ENCODE results near the gene NEGR1.

Gene NEGR1

GRCh38 chr1:71785000-71785399 lies 497.3 kb downstream of the NEGR1 start:
- H3K27ac ChIP-seq: no peak overlapping the region
- H3K27me3 ChIP-seq (ENCODE audit: insufficient read depth, low read depth, severe bottlenecking): no peaks in the 10 kb centered on the region
- H3K4me3 ChIP-seq (ENCODE audit: low read depth, low read length): no peak overlapping the region
- no peak for TF ChIP-seq CTCF (IDR thresholded peaks at IDR 0.05; ENCODE audit: low read depth, low read length)
- no peaks in the 10 kb centered on the region for H3K36me3 ChIP-seq
- no peaks in the 10 kb centered on the region for H3K9me3 ChIP-seq (ENCODE audit: severe bottlenecking)
- no peak for DNase-seq

- Histone ChIP-seq H3K36me3 (no peaks in the 10 kb centered on the region), H3K9me3 (ENCODE audit: severe bottlenecking) (no peaks in the 10 kb centered on the region), H3K4me3 (ENCODE audit: low read depth, low read length) (no peak overlapping the region), H3K27me3 (ENCODE audit: insufficient read depth, low read depth, severe bottlenecking) (no peaks in the 10 kb centered on the region), H3K27ac (no peak overlapping the region)
- TF ChIP-seq CTCF (IDR thresholded peaks at IDR 0.05; ENCODE audit: low read depth, low read length): no peak
- no peak for DNase-seq
These were observed 498.1 kb downstream of the NEGR1 start for GRCh38 chr1:71784241-71784640.

GRCh38 chr1:71783071-71783470 lies 499.3 kb downstream of the NEGR1 start:
- no peaks in the 10 kb centered on the region for H3K9me3 ChIP-seq (ENCODE audit: severe bottlenecking)
- H3K27ac ChIP-seq: no peak overlapping the region
- H3K36me3 ChIP-seq: no peaks in the 10 kb centered on the region
- no peak for DNase-seq
- H3K27me3 ChIP-seq (ENCODE audit: insufficient read depth, low read depth, severe bottlenecking): no peaks in the 10 kb centered on the region
- H3K4me3 ChIP-seq (ENCODE audit: low read depth, low read length): no peak overlapping the region
- TF ChIP-seq CTCF (IDR thresholded peaks at IDR 0.05; ENCODE audit: low read depth, low read length): no peak

- no peak for TF ChIP-seq CTCF (IDR thresholded peaks at IDR 0.05; ENCODE audit: low read depth, low read length)
- no peaks in the 10 kb centered on the region for H3K36me3 ChIP-seq
- no peak for DNase-seq
- no peak overlapping the region for H3K4me3 ChIP-seq (ENCODE audit: low read depth, low read length)
- no peak overlapping the region for H3K27ac ChIP-seq
- H3K27me3 ChIP-seq (ENCODE audit: insufficient read depth, low read depth, severe bottlenecking): no peaks in the 10 kb centered on the region
- no peaks in the 10 kb centered on the region for H3K9me3 ChIP-seq (ENCODE audit: severe bottlenecking)
These were observed 500.9 kb downstream of the NEGR1 start for GRCh38 chr1:71781450-71781849.

- Histone ChIP-seq H3K4me3 (ENCODE audit: low read depth, low read length) (no peak overlapping the region), H3K36me3 (no peaks in the 10 kb centered on the region), H3K27me3 (ENCODE audit: insufficient read depth, low read depth, severe bottlenecking) (no peaks in the 10 kb centered on the region), H3K9me3 (ENCODE audit: severe bottlenecking) (no peaks in the 10 kb centered on the region), H3K27ac (no peak overlapping the region)
- DNase-seq: no peak
- no peak for TF ChIP-seq CTCF (IDR thresholded peaks at IDR 0.05; ENCODE audit: low read depth, low read length)
These were observed 501.7 kb downstream of the NEGR1 start for GRCh38 chr1:71780681-71781080.

GRCh38 chr1:71778940-71779339 lies 503.4 kb downstream of the NEGR1 start:
- Histone ChIP-seq H3K9me3 (ENCODE audit: severe bottlenecking) (no peaks in the 10 kb centered on the region), H3K36me3 (no peaks in the 10 kb centered on the region), H3K27me3 (ENCODE audit: insufficient read depth, low read depth, severe bottlenecking) (no peaks in the 10 kb centered on the region), H3K4me3 (ENCODE audit: low read depth, low read length) (no peak overlapping the region), H3K27ac (no peak overlapping the region)
- no peak for DNase-seq
- no peak for TF ChIP-seq CTCF (IDR thresholded peaks at IDR 0.05; ENCODE audit: low read depth, low read length)

Measured in WERI-Rb-1 (cell line).